GM18951 (cell line): ENCODE results near the gene AMPD3.

Source experiments
- POLR2A ChIP-seq: IDR thresholded peaks from 4 replicates; pipeline ENCODE4 v1.6.1; 2011; ENCODE audit warnings: mild to moderate bottlenecking; ENCODE audit not compliant: insufficient read length, insufficient read depth; ENCODE audit errors: extremely low read depth
- in situ Hi-C: fragments of 300-500 bp; cut with MboI; formaldehyde crosslinking; loops from one replicate; pipeline ENCODE4 v1.12.0; 2022; ENCODE audit warnings: low sequenced_read_pairs, mixed read lengths, inconsistent platforms; ENCODE audit not compliant: unreplicated experiment

The AMPD3 gene

GRCh38 chr11:10454878-10455631 lies at the start of gene AMPD3:
AMPD3 (plus strand) TSS chr11:10455264; CDS start chr11:10461520, 6,256 bp downstream.
- in situ Hi-C loops, result no loop called here
- peak; percentile 20 for TF ChIP-seq POLR2A

- in situ Hi-C loops, result no loop called here
These were observed 49.0 kb upstream of the AMPD3 start for GRCh38 chr11:10405865-10406592.

GRCh38 chr11:10407055-10407454 lies 48.0 kb upstream of the AMPD3 start:
- no peak for TF ChIP-seq POLR2A
- in situ Hi-C loops, result no loop called here

More at GRCh38 chr11:10405865-10406592, 49.0 kb upstream of the AMPD3 start:
- TF ChIP-seq POLR2A, result no peak

- in situ Hi-C loops, result no loop called here
- no peak for TF ChIP-seq POLR2A
These were observed 47.0 kb upstream of the AMPD3 start for GRCh38 chr11:10407749-10408685.

GRCh38 chr11:10409207-10409661 lies 45.8 kb upstream of the AMPD3 start:
- in situ Hi-C loops, result no loop called here
- no peak for TF ChIP-seq POLR2A

GRCh38 chr11:10410106-10410843 lies 44.8 kb upstream of the AMPD3 start:
- in situ Hi-C loops, result no loop called here

GRCh38 chr11:10410844-10411200 lies 44.2 kb upstream of the AMPD3 start:
- no peak for TF ChIP-seq POLR2A
- in situ Hi-C loops, result no loop called here

More at GRCh38 chr11:10410106-10410843, 44.8 kb upstream of the AMPD3 start:
- TF ChIP-seq POLR2A, result no peak

GRCh38 chr11:10412266-10412665 lies 42.8 kb upstream of the AMPD3 start:
- TF ChIP-seq POLR2A, result no peak
- in situ Hi-C loops, result no loop called here

GRCh38 chr11:10413268-10413667 lies 41.8 kb upstream of the AMPD3 start:
- TF ChIP-seq POLR2A, result no peak
- in situ Hi-C loops, result no loop called here

- TF ChIP-seq POLR2A, result no peak
- in situ Hi-C loops, result no loop called here
These were observed 40.9 kb upstream of the AMPD3 start for GRCh38 chr11:10414181-10414580.

GRCh38 chr11:10414659-10415058 lies 40.4 kb upstream of the AMPD3 start:
- no peak for TF ChIP-seq POLR2A
- in situ Hi-C loops, result no loop called here

- TF ChIP-seq POLR2A, result no peak
- in situ Hi-C loops, result no loop called here
These were observed 39.2 kb upstream of the AMPD3 start for GRCh38 chr11:10415817-10416392.
